MG63 (cell line): Measurements from ENCODE around the gene COX7A2L. TPM values are rescaled to one million over a fixed set of nuclear protein-coding genes. Genes with fewer than 3 reads are reported as not detected.
A peak's percentile ranks its signal among the peaks of the same experiment; 100 is the strongest.

Source experiments
- DNase-seq: peaks from one replicate; pipeline ENCODE4 v3.0.0-alpha.2; 2020
- H3K27me3 ChIP-seq: fragments of 250-450 bp; sonication (Bioruptor Pico); 2 replicates; pipeline ENCODE4 v1.5.1; 2020; ENCODE audit warnings: mild to moderate bottlenecking, moderate library complexity
- H3K36me3 ChIP-seq: fragments of 250-450 bp; sonication (Bioruptor Pico); 2 replicates; pipeline ENCODE4 v1.5.1; 2020; ENCODE audit warnings: mild to moderate bottlenecking, moderate library complexity
- H3K4me3 ChIP-seq: fragments of 250-450 bp; sonication (Bioruptor Pico); 2 replicates; pipeline ENCODE4 v1.5.1; 2020; ENCODE audit warnings: mild to moderate bottlenecking, moderate library complexity
- H3K9me3 ChIP-seq: fragments of 250-450 bp; sonication (Bioruptor Pico); 2 replicates; pipeline ENCODE4 v1.5.1; 2020; ENCODE audit warnings: mild to moderate bottlenecking, moderate library complexity
- total RNA-seq: library from RNA; depleted of rRNA; stranded (reverse); fragments of >200 nt; shearing (Covaris generic); gene quantifications from 2 replicates; pipeline ENCODE4 v1.2.3, GENCODE V29; 2014; ENCODE audit warnings: low replicate concordance

Gene COX7A2L
- total RNA-seq, 1 experiment from 2014 or later, result 149 TPM

GRCh38 chr2:42371611-42372473 is 10.8 kb upstream of the COX7A2L start:
- DNase-seq, result no peak
- H3K4me3 ChIP-seq, result no peak overlapping the region
- no peaks in the 10 kb centered on the region; the same call in 1 of the 2 replicates for H3K27me3 ChIP-seq
- H3K36me3 ChIP-seq, result no peaks in the 10 kb centered on the region
- no peaks in the 10 kb centered on the region for H3K9me3 ChIP-seq

- H3K27me3 ChIP-seq, result no peaks in the 10 kb centered on the region; the same call in 1 of the 2 replicates
- H3K9me3 ChIP-seq, result no peaks in the 10 kb centered on the region
- DNase-seq, result no peak
- no peaks in the 10 kb centered on the region for H3K36me3 ChIP-seq
- no peak overlapping the region for H3K4me3 ChIP-seq
Observed at GRCh38 chr2:42369532-42370229, 8.7 kb upstream of the COX7A2L start.

- H3K36me3 ChIP-seq, result no peaks in the 10 kb centered on the region
- H3K9me3 ChIP-seq, result no peaks in the 10 kb centered on the region
- H3K4me3 ChIP-seq, result no peak overlapping the region
- no peaks in the 10 kb centered on the region; the same call in 1 of the 2 replicates for H3K27me3 ChIP-seq
- no peak for DNase-seq
Observed at GRCh38 chr2:42368817-42369531, 8.0 kb upstream of the COX7A2L start.

GRCh38 chr2:42367835-42368234 is 6.8 kb upstream of the COX7A2L start:
- DNase-seq, result no peak
- no peaks in the 10 kb centered on the region for H3K9me3 ChIP-seq
- no peaks in the 10 kb centered on the region for H3K36me3 ChIP-seq
- H3K4me3 ChIP-seq, result no peak overlapping the region
- no peaks in the 10 kb centered on the region; the same call in 1 of the 2 replicates for H3K27me3 ChIP-seq

GRCh38 chr2:42366411-42366810 is 5.4 kb upstream of the COX7A2L start:
- Histone ChIP-seq H3K4me3 (no peak overlapping the region), H3K36me3 (no peaks in the 10 kb centered on the region), H3K27me3 (no peaks in the 10 kb centered on the region; the same call in 1 of the 2 replicates), H3K9me3 (no peaks in the 10 kb centered on the region)
- no peak for DNase-seq

GRCh38 chr2:42364658-42365057 is 3.6 kb upstream of the COX7A2L start:
- peaks cover 3% of the 10 kb centered on the region; the same call in 1 of the 2 replicates for H3K36me3 ChIP-seq
- DNase-seq, result no peak
- H3K4me3 ChIP-seq, result no peak overlapping the region
- H3K9me3 ChIP-seq, result no peaks in the 10 kb centered on the region
- H3K27me3 ChIP-seq, result no peaks in the 10 kb centered on the region; the same call in 1 of the 2 replicates

- no peak overlapping the region for H3K4me3 ChIP-seq
- H3K27me3 ChIP-seq, result no peaks in the 10 kb centered on the region; the same call in 1 of the 2 replicates
- peaks cover 3% of the 10 kb centered on the region; the same call in 1 of the 2 replicates for H3K36me3 ChIP-seq
- H3K9me3 ChIP-seq, result no peaks in the 10 kb centered on the region
- no peak for DNase-seq
Observed at GRCh38 chr2:42363413-42363812, 2.4 kb upstream of the COX7A2L start.

GRCh38 chr2:42361728-42362283 is 789 bp upstream of the COX7A2L start:
- no peaks in the 10 kb centered on the region for H3K27me3 ChIP-seq
- DNase-seq, result no peak

GRCh38 chr2:42360493-42360889 is 526 bp downstream of the COX7A2L start:
- Histone ChIP-seq H3K4me3 (peak overlapping the region; percentile 98), H3K27me3 (no peaks in the 10 kb centered on the region), H3K9me3 (no peaks in the 10 kb centered on the region), H3K36me3 (peaks cover 3% of the 10 kb centered on the region; the same call in 1 of the 2 replicates)
- DNase-seq, result no peak

More at GRCh38 chr2:42361728-42362283, 789 bp upstream of the COX7A2L start:
- no peaks in the 10 kb centered on the region for H3K9me3 ChIP-seq
- H3K4me3 ChIP-seq, result peak overlapping the region; percentile 98
- H3K36me3 ChIP-seq, result peaks cover 3% of the 10 kb centered on the region; the same call in 1 of the 2 replicates

GRCh38 chr2:42359965-42360483 is 993 bp downstream of the COX7A2L start:
- Histone ChIP-seq H3K36me3 (peaks cover 3% of the 10 kb centered on the region; the same call in 1 of the 2 replicates), H3K4me3 (peak overlapping the region; percentile 98), H3K9me3 (no peaks in the 10 kb centered on the region)

GRCh38 chr2:42359304-42359964 is 1.6 kb downstream of the COX7A2L start:
- Histone ChIP-seq H3K4me3 (peak overlapping the region; percentile 98), H3K9me3 (no peaks in the 10 kb centered on the region), H3K27me3 (no peaks in the 10 kb centered on the region), H3K36me3 (peaks cover 3% of the 10 kb centered on the region)
- DNase-seq, result no peak

More at GRCh38 chr2:42359965-42360483, 993 bp downstream of the COX7A2L start:
- no peaks in the 10 kb centered on the region for H3K27me3 ChIP-seq
- no peak for DNase-seq

GRCh38 chr2:42353792-42354429 is 7.1 kb downstream of the COX7A2L start:
- Histone ChIP-seq H3K9me3 (no peaks in the 10 kb centered on the region; the same call in 1 of the 2 replicates), H3K36me3 (peaks cover 21% of the 10 kb centered on the region), H3K4me3 (no peak overlapping the region), H3K27me3 (no peaks in the 10 kb centered on the region)
- DNase-seq, result no peak

- H3K36me3 ChIP-seq, result peaks cover 24% of the 10 kb centered on the region
- H3K9me3 ChIP-seq, result no peaks in the 10 kb centered on the region; the same call in 1 of the 2 replicates
- no peak overlapping the region for H3K4me3 ChIP-seq
- no peak for DNase-seq
- H3K27me3 ChIP-seq, result no peaks in the 10 kb centered on the region
Observed at GRCh38 chr2:42351864-42352263, 9.2 kb downstream of the COX7A2L start.

GRCh38 chr2:42350434-42351063 is 10.5 kb downstream of the COX7A2L start:
- Histone ChIP-seq H3K27me3 (no peaks in the 10 kb centered on the region), H3K9me3 (no peaks in the 10 kb centered on the region; the same call in 1 of the 2 replicates), H3K36me3 (peaks cover 32% of the 10 kb centered on the region), H3K4me3 (no peak overlapping the region)
- DNase-seq, result no peak
